Measurements from ENCODE around the gene COMP.
A peak's percentile ranks its signal among the peaks of the same experiment; 100 is the strongest.

GRCh38 chr19:18762125-18763023 is 28.7 kb downstream of the COMP start:
- no peak for TF ChIP-seq CTCF (IDR thresholded peaks at IDR 0.05)
- TF ChIP-seq POLR2AphosphoS5 (IDR thresholded peaks at IDR 0.05; ENCODE audit: insufficient read depth in 1 of 2, low read depth in 1 of 2): peak in 1 of 2 donors; percentile 28
- no peak for TF ChIP-seq POLR2A (IDR thresholded peaks at IDR 0.05)
